HepG2 (cell line): ENCODE measurements around the gene DPP8. TPM values are rescaled to one million over a fixed set of nuclear protein-coding genes. Genes with fewer than 3 reads are reported as not detected.

ENCODE experiments used
- ATF7 ChIP-seq, 2 experiments: fragments of 450-650 bp in 1 of 2; sonication (generic) in 1 of 2; formaldehyde crosslinking in 1 of 2; IDR thresholded peaks; 2 replicates each; pipeline versions ENCODE4 v1.4.0 to v1.6.1; 2016 to 2020; ENCODE audit warnings: antibody characterized with exemption in 1 of 2, mild to moderate bottlenecking in 1 of 2, missing genetic modification reagents in 1 of 2
- BORCS8-MEF2B ChIP-seq: sonication (generic); formaldehyde crosslinking; IDR thresholded peaks from 2 replicates; pipeline ENCODE4 v1.8.0; 2022; ENCODE audit warnings: mild to moderate bottlenecking, missing genetic modification reagents
- CHD4 ChIP-seq: fragments of 200-600 bp; sonication (generic); IDR thresholded peaks from 2 replicates; pipeline ENCODE4 v1.7.0; 2017; ENCODE audit warnings: mild to moderate bottlenecking, low read length, borderline replicate concordance
- CREM ChIP-seq, 2 experiments: sonication (generic) in 1 of 2; formaldehyde crosslinking in 1 of 2; IDR thresholded peaks; 2 replicates each; pipeline versions ENCODE4 v1.4.0 to v1.6.1; 2016 to 2020; ENCODE audit warnings: antibody characterized with exemption in 1 of 2, mild to moderate bottlenecking in 1 of 2, missing genetic modification reagents in 1 of 2
- FOXA1 ChIP-seq, 2 experiments: fragments of 450-650 bp in 1 of 2; sonication (generic) in 1 of 2; formaldehyde crosslinking in 1 of 2; IDR thresholded peaks; 2 replicates each; pipeline versions ENCODE4 v1.4.0 to v1.6.1; 2016 to 2020; ENCODE audit warnings: missing genetic modification reagents in 1 of 2
- PRMT3 ChIP-seq: sonication (generic); formaldehyde crosslinking; IDR thresholded peaks from 2 replicates; pipeline ENCODE4 v1.8.1; 2022; ENCODE audit warnings: low read depth, mild to moderate bottlenecking, moderate library complexity, missing genetic modification reagents, borderline replicate concordance
- SIN3B ChIP-seq: fragments of 150-350 bp; IDR thresholded peaks from 2 replicates; pipeline ENCODE4 v1.6.1; 2014; ENCODE audit warnings: low read length
- SRSF9 ChIP-seq: fragments of 200-400 bp; formaldehyde crosslinking; IDR thresholded peaks from 2 replicates; pipeline ENCODE4 v1.6.1; 2018; ENCODE audit warnings: borderline replicate concordance, mild to moderate bottlenecking, low read depth, low read length; ENCODE audit not compliant: insufficient read depth, poor library complexity, severe bottlenecking
- ZNF124 ChIP-seq: sonication (generic); formaldehyde crosslinking; IDR thresholded peaks from 2 replicates; pipeline ENCODE4 v1.4.0; 2020; ENCODE audit warnings: missing genetic modification reagents
- ZNF17 ChIP-seq: sonication (generic); formaldehyde crosslinking; IDR thresholded peaks from 2 replicates; pipeline ENCODE4 v1.5.0; 2020; ENCODE audit warnings: mild to moderate bottlenecking, missing genetic modification reagents
- ZNF225 ChIP-seq: sonication (generic); formaldehyde crosslinking; IDR thresholded peaks from 2 replicates; pipeline ENCODE4 v1.4.0; 2020; ENCODE audit warnings: mild to moderate bottlenecking, missing genetic modification reagents
- ZNF382 ChIP-seq: sonication (generic); formaldehyde crosslinking; IDR thresholded peaks from 2 replicates; pipeline ENCODE4 v1.5.0; 2020; ENCODE audit warnings: missing genetic modification reagents, mild to moderate bottlenecking, borderline replicate concordance
- ZNF460 ChIP-seq: sonication (generic); formaldehyde crosslinking; IDR thresholded peaks from 2 replicates; pipeline ENCODE4 v1.5.1; 2020; ENCODE audit warnings: missing genetic modification reagents, mild to moderate bottlenecking, borderline replicate concordance
- ZNF672 ChIP-seq: sonication (generic); formaldehyde crosslinking; IDR thresholded peaks from 2 replicates; pipeline ENCODE4 v1.8.1; 2022; ENCODE audit warnings: missing genetic modification reagents
- ZNF724P ChIP-seq: sonication (generic); formaldehyde crosslinking; IDR thresholded peaks from 2 replicates; pipeline ENCODE4 v1.8.0; 2022; ENCODE audit warnings: missing genetic modification reagents, borderline replicate concordance
- ZNF749 ChIP-seq: sonication (generic); formaldehyde crosslinking; IDR thresholded peaks from 2 replicates; pipeline ENCODE4 v1.8.0; 2022; ENCODE audit warnings: mild to moderate bottlenecking, missing genetic modification reagents, moderate library complexity, borderline replicate concordance
- ZNF776 ChIP-seq: sonication (generic); formaldehyde crosslinking; IDR thresholded peaks from 2 replicates; pipeline ENCODE4 v1.4.0; 2020; ENCODE audit warnings: mild to moderate bottlenecking, missing genetic modification reagents
- ZSCAN12 ChIP-seq: sonication (generic); formaldehyde crosslinking; IDR thresholded peaks from 2 replicates; pipeline ENCODE4 v1.9.0; 2021; ENCODE audit warnings: mild to moderate bottlenecking, missing genetic modification reagents
- polyA plus RNA-seq, 8 experiments: library from polyadenylated mRNA; depleted of rRNA in 3 of 8; stranded (reverse) in 7 of 8; unstranded in 1 of 8; fragments of >200 nt; fragmentation: Illumina TruSeq in 4 of 8; extraction: Trizol in 4 of 8; gene quantifications; 2 replicates each; pipeline versions ENCODE4 v1.2.1 to v1.2.3, GENCODE V29; 2011 to 2016; ENCODE audit warnings: low read depth in 4 of 8, missing spikeins in 1 of 8, mixed read lengths in 1 of 8; ENCODE audit not compliant: insufficient read depth in 1 of 8
- total RNA-seq, 5 experiments: library from RNA; depleted of rRNA; stranded (reverse); fragments of >200 nt; fragmentation: Illumina TruSeq; extraction: Trizol; gene quantifications; 2 replicates each; pipeline ENCODE4 v1.2.3, GENCODE V29; 2016; ENCODE audit warnings: low read depth in 1 of 5
- TF ChIP-seq, protein P1 (sequence below): IDR thresholded peaks from 2 replicates; pipeline ENCODE4 v1.6.1; 2016; ENCODE audit warnings: mild to moderate bottlenecking, missing biosample characterization, missing genetic modification reagents
- TF ChIP-seq, protein P2 (sequence below): sonication (generic); formaldehyde crosslinking; IDR thresholded peaks from 2 replicates; pipeline ENCODE4 v1.9.0; 2021; ENCODE audit warnings: missing genetic modification reagents, mild to moderate bottlenecking, borderline replicate concordance
- TF ChIP-seq, protein P3 (sequence below): sonication (generic); formaldehyde crosslinking; IDR thresholded peaks from 2 replicates; pipeline ENCODE4 v1.4.0; 2020; ENCODE audit warnings: missing genetic modification reagents
- TF ChIP-seq, protein P4 (sequence below): IDR thresholded peaks from 2 replicates; pipeline ENCODE4 v1.6.1; 2012; ENCODE audit warnings: inconsistent platforms
- TF ChIP-seq, protein P5 (sequence below): sonication (generic); formaldehyde crosslinking; IDR thresholded peaks from 2 replicates; pipeline ENCODE4 v1.8.1; 2023; ENCODE audit warnings: mild to moderate bottlenecking, moderate library complexity, missing genetic modification reagents

DPP8 gene
- total and polyA plus RNA-seq, 2 of the 13 experiments (the other 11 are each of a cell fraction or from before 2014, with no cell fraction given), result 18.0 to 26.3 TPM

DNA sequence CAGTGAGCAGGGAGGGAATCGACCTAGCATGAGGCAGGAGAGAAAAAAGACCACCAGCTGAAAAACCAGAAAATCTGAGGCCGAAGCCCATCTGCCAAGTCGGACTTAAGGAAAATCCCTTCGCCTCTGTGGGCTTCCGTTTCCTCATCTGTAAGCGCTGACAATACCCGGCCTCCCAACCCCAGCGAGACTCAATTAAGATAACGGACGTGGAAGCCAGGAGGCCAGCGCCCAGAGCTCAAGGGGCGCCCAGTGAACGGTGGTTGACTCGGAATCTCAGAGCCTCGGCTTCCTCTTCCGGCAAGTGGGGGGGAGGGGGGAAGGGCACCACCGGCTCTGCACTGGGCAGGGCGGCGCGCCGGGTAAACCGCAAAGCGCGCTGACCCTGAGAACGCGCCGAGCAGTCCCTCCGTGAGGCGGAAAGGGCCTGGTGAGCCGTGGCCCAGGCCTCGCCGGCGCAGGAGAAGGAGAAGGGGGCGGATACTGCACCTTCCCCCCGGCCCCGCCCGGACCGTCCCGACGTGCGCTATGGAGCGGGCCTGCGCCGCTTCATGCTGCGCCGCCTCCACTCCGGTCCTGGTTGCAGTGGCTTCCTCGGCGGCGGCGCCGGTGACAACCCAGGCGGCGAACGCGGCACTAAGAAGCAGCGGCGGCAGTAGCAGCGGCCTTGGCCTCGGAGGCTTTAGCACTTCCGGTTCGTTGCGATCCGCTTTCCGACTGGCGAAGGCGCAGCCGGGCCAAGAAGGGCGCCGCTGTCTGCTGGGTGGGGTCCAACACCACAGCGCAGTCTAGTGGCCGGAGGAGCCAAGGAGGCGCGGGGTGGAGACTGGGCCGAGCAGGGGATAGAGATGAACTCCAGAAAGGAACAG is at the start of gene DPP8 (continued):
- TF ChIP-seq ZNF460 (CRISPR knock-in tag) (peak; percentile 53; the same call in 1 of the 2 replicates), SRSF9 (no peak), ZNF776 (peak; percentile 57; the same call in 1 of the 2 replicates), ZSCAN12 (CRISPR knock-in tag) (no peak), CHD4 (no peak), ZNF672 (CRISPR knock-in tag) (peak; percentile 36; the same call in 1 of the 2 replicates), ATF7 (IDR thresholded peaks at IDR 0.05) (no peak), ATF7 (CRISPR knock-in tag; IDR thresholded peaks at IDR 0.05) (no peak; the same call in 1 of the 2 replicates), BORCS8-MEF2B (CRISPR knock-in tag) (peak; percentile 89), FOXA1 (IDR thresholded peaks at IDR 0.05) (no peak), FOXA1 (CRISPR knock-in tag; IDR thresholded peaks at IDR 0.05) (no peak; the same call in none of the 2 replicates), ZNF382 (no peak), ZNF17 (no peak), PRMT3 (CRISPR knock-in tag) (no peak), SIN3B (peak; percentile 69; the same call in 1 of the 2 replicates), ZNF124 (CRISPR knock-in tag) (peak; percentile 66; the same call in 1 of the 2 replicates), ZNF749 (peak; percentile 85; the same call in 1 of the 2 replicates), ZNF225 (CRISPR knock-in tag) (peak; percentile 91), CREM (IDR thresholded peaks at IDR 0.05) (peak; percentile 79), CREM (CRISPR knock-in tag; IDR thresholded peaks at IDR 0.05) (no peak), ZNF724P (CRISPR knock-in tag) (peak; percentile 84)
- TF ChIP-seq, protein P1, sequence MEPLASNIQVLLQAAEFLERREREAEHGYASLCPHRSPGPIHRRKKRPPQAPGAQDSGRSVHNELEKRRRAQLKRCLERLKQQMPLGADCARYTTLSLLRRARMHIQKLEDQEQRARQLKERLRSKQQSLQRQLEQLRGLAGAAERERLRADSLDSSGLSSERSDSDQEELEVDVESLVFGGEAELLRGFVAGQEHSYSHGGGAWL (CRISPR knock-in tag), result peak; percentile 96
- TF ChIP-seq, protein P2, sequence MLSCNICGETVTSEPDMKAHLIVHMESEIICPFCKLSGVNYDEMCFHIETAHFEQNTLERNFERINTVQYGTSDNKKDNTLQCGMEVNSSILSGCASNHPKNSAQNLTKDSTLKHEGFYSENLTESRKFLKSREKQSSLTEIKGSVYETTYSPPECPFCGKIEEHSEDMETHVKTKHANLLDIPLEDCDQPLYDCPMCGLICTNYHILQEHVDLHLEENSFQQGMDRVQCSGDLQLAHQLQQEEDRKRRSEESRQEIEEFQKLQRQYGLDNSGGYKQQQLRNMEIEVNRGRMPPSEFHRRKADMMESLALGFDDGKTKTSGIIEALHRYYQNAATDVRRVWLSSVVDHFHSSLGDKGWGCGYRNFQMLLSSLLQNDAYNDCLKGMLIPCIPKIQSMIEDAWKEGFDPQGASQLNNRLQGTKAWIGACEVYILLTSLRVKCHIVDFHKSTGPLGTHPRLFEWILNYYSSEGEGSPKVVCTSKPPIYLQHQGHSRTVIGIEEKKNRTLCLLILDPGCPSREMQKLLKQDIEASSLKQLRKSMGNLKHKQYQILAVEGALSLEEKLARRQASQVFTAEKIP, result no peak
- TF ChIP-seq, protein P3, sequence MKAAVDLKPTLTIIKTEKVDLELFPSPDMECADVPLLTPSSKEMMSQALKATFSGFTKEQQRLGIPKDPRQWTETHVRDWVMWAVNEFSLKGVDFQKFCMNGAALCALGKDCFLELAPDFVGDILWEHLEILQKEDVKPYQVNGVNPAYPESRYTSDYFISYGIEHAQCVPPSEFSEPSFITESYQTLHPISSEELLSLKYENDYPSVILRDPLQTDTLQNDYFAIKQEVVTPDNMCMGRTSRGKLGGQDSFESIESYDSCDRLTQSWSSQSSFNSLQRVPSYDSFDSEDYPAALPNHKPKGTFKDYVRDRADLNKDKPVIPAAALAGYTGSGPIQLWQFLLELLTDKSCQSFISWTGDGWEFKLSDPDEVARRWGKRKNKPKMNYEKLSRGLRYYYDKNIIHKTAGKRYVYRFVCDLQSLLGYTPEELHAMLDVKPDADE (CRISPR knock-in tag), result 0 out of 2 replicates have a peak, but pooled peaks have one; percentile 38
- TF ChIP-seq, protein P4, sequence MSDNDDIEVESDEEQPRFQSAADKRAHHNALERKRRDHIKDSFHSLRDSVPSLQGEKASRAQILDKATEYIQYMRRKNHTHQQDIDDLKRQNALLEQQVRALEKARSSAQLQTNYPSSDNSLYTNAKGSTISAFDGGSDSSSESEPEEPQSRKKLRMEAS, result peak; percentile 59
- TF ChIP-seq, protein P5, sequence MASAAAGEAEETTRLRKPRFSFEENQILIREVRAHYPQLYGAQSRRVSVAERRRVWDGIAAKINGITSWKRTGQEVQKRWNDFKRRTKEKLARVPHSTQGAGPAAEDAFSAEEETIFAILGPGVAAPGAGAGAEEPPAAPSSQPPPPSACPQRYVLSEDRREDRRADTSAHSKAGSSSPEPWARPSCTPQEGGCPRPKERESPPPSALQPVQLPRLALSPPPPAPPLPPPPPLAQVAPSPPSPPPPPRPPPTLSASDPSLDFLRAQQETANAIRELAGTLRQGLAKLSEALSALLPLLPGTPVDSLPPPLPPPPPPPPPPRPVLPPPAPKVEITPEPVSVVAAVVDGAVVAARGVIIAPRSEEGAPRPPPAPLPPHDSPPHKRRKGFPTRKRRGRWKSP (CRISPR knock-in tag), result peak; percentile 90
